B cell (primary cell): ENCODE data around the gene LRRC36. TPM values are rescaled to one million over a fixed set of nuclear protein-coding genes. Genes with fewer than 3 reads are reported as not detected.

Experiments
- ATAC-seq: fragments of 200-7000 bp; cut with Tn5 transposase; one replicate; pipeline ENCODE4 v1.10.0; 2021; ENCODE audit warnings: low read depth, mild to moderate bottlenecking, moderate number of reproducible peaks, moderate library complexity
- CTCF ChIA-PET: fragments of 350-600 bp; sonication (Branson Sonifier 250); formaldehyde crosslinking; loops from one replicate; lab custom pipeline; 2021; ENCODE audit warnings: antibody characterized with exemption, inconsistent platforms; lab: Charles Lee
- POLR2A ChIA-PET: fragments of 350-600 bp; sonication (Branson Sonifier 250); formaldehyde crosslinking; loops from one replicate; lab custom pipeline; 2021; ENCODE audit warnings: antibody characterized with exemption; lab: Charles Lee
- DNase-seq: peaks from one replicate; pipeline ENCODE4 v3.0.0; 2013
- H2AFZ ChIP-seq: 2 replicates; pipeline ENCODE4 v1.6.1; 2012; ENCODE audit warnings: mild to moderate bottlenecking, low read depth, low read length; ENCODE audit not compliant: insufficient read depth, poor library complexity, severe bottlenecking
- H3K27ac ChIP-seq, 2 donors: 1 replicate in 1 of 2; 2 replicates in 1 of 2; pipeline ENCODE4 v1.5.1; 2012 to 2013; ENCODE audit warnings: low read length in 2 of 2, mild to moderate bottlenecking in 2 of 2, moderate library complexity in 1 of 2
- H3K27me3 ChIP-seq, 4 experiments: fragments of 200-600 bp in 1 of 4; sonication (generic) in 1 of 4; replicated peaks in 1 of 4; 1 replicate in 2 of 4; 2 replicates in 2 of 4; pipeline versions ENCODE4 v1.6.1 to v1.7.0; 2013 to 2016; ENCODE audit warnings: low read length in 3 of 4, mild to moderate bottlenecking in 2 of 4, mixed read lengths in 1 of 4, moderate library complexity in 1 of 4; ENCODE audit not compliant: insufficient read depth in 4 of 4, control insufficient read depth in 3 of 4; ENCODE audit errors: control extremely low read depth in 1 of 4
- H3K36me3 ChIP-seq, 2 experiments: replicated peaks in 1 of 2; 1 replicate in 1 of 2; 2 replicates in 1 of 2; pipeline versions ENCODE4 v1.6.1 to v1.7.1; 2013; ENCODE audit warnings: low read length in 1 of 2; ENCODE audit not compliant: insufficient read depth in 2 of 2, control insufficient read depth in 1 of 2; ENCODE audit errors: control extremely low read depth in 1 of 2, extremely low read depth in 1 of 2
- H3K4me1 ChIP-seq, 2 donors: fragments of 200-600 bp in 1 of 2; sonication (generic) in 1 of 2; 1 replicate in 1 of 2; 2 replicates in 1 of 2; pipeline versions ENCODE4 v1.5.1 to v1.6.1; 2013 to 2017; ENCODE audit warnings: low read length in 2 of 2; ENCODE audit not compliant: control insufficient read depth in 2 of 2, insufficient read depth in 2 of 2
- H3K4me2 ChIP-seq: replicated peaks from 2 replicates; pipeline ENCODE3; 2012; ENCODE audit warnings: mild to moderate bottlenecking, low read depth, low read length; ENCODE audit not compliant: poor library complexity, severe bottlenecking
- H3K4me3 ChIP-seq, 5 experiments: fragments of 200-600 bp in 1 of 5; sonication (generic) in 1 of 5; 1 replicate in 3 of 5; 2 replicates in 2 of 5; pipeline versions ENCODE4 v1.5.1 to v1.7.0; 2011 to 2016; ENCODE audit warnings: low read length in 4 of 5, mild to moderate bottlenecking in 4 of 5, low read depth in 2 of 5, control low read depth in 1 of 5, moderate library complexity in 1 of 5; ENCODE audit not compliant: insufficient read depth in 1 of 5; ENCODE audit errors: control extremely low read depth in 1 of 5, extremely low read depth in 1 of 5
- H3K79me2 ChIP-seq: fragments of 200-600 bp; sonication (generic); one replicate; pipeline ENCODE4 v1.6.0; 2016; ENCODE audit warnings: low read length; ENCODE audit not compliant: control insufficient read depth, insufficient read depth
- H3K9ac ChIP-seq: fragments of 200-600 bp; sonication (generic); 2 replicates; pipeline ENCODE4 v1.6.1; 2017; ENCODE audit warnings: mild to moderate bottlenecking, low read length, moderate library complexity
- H3K9me3 ChIP-seq, 3 donors: one replicate each; pipeline versions ENCODE4 v1.6.1 to v1.7.1; 2013; ENCODE audit warnings: low read length in 2 of 3; ENCODE audit not compliant: control insufficient read depth in 2 of 3, insufficient read depth in 1 of 3; ENCODE audit errors: control extremely low read depth in 1 of 3
- H4K20me1 ChIP-seq: 2 replicates; pipeline ENCODE4 v1.6.0; 2012; ENCODE audit warnings: mild to moderate bottlenecking, low read length; ENCODE audit not compliant: insufficient read depth, control insufficient read depth, poor library complexity, severe bottlenecking
- H3K27ac Mint-ChIP-seq: one replicate; pipeline ENCODE4 v1.8.0; 2021; ENCODE audit warnings: mixed read lengths
- H3K27me3 Mint-ChIP-seq: one replicate; pipeline ENCODE4 v1.8.0; 2021; ENCODE audit warnings: mixed read lengths
- H3K4me1 Mint-ChIP-seq: one replicate; pipeline ENCODE4 v1.8.0; 2021; ENCODE audit warnings: mixed read lengths
- H3K4me3 Mint-ChIP-seq: one replicate; pipeline ENCODE4 v1.8.0; 2021; ENCODE audit warnings: mixed read lengths
- H3K9me3 Mint-ChIP-seq: one replicate; pipeline ENCODE4 v1.8.0; 2022; ENCODE audit warnings: mixed read lengths; ENCODE audit not compliant: insufficient read depth
- CTCF ChIP-seq: fragments of 200-600 bp; IDR thresholded peaks from one replicate; pipeline ENCODE4 v1.8.0; 2022; ENCODE audit warnings: antibody characterized with exemption, mild to moderate bottlenecking
- EZH2 ChIP-seq: IDR thresholded peaks from 2 replicates; pipeline ENCODE4 v1.6.1; 2012; ENCODE audit warnings: borderline replicate concordance, low read depth, mild to moderate bottlenecking, moderate library complexity, low read length; ENCODE audit not compliant: insufficient read depth, poor library complexity, severe bottlenecking
- WGBS: methylation state at CpG from one replicate; pipeline ENCODE4 v1.1.5; 2013; ENCODE audit warnings: missing lambda C conversion rate; ENCODE audit not compliant: insufficient coverage; 5-methylcytosine and 5-hydroxymethylcytosine counted together
- intact Hi-C: fragments of 100-400 bp; cut with micrococcal nuclease; formaldehyde crosslinking; loops from one replicate; pipeline ENCODE4 v1.10.0; 2022
- polyA plus RNA-seq: library from polyadenylated mRNA; depleted of rRNA; stranded (reverse); fragments of >200 nt; gene quantifications from 2 replicates; pipeline ENCODE4 v1.2.3, GENCODE V29; 2012
- total RNA-seq, 2 donors: library from RNA; stranded (reverse); fragments of 120-200 nt in 1 of 2; gene quantifications; 1 replicate in 1 of 2; 2 replicates in 1 of 2; pipeline versions ENCODE4 v1.2.3 to v1.2.4, GENCODE V29; 2013 to 2022

Gene LRRC36
- total and polyA plus RNA-seq, 2 donors (not counting 1 experiment from before 2014, with no cell fraction given) = 0.98 TPM; not detected in 1

GRCh38 chr16:67345401-67345800, 18.8 kb downstream of the LRRC36 start:
- intact Hi-C loops = loop anchor here (10.0 kb wide), 1 partner anchor 49 kb away; the partner anchor contains the start of gene TPPP3
- no peak overlapping the region for H2AFZ ChIP-seq
- no peaks in the 10 kb centered on the region for H4K20me1 ChIP-seq
- H3K9me3 ChIP-seq = no peaks in the 10 kb centered on the region
- Mint-ChIP-seq H3K4me3 (no peak overlapping the region), H3K27ac (no peak overlapping the region), H3K9me3 (no peaks in the 10 kb centered on the region), H3K4me1 (no peaks in the 10 kb centered on the region), H3K27me3 (peaks cover 7% of the 10 kb centered on the region)
- H3K27ac ChIP-seq = no peak overlapping the region
- TF ChIP-seq CTCF = no peak
- no peak for TF ChIP-seq EZH2
- H3K4me3 ChIP-seq = no peak overlapping the region
- H3K4me2 ChIP-seq = no peak overlapping the region
- H3K36me3 ChIP-seq = no peaks in the 10 kb centered on the region
- CTCF ChIA-PET = interaction anchor here (1.6 kb wide), 1 partner anchor 119 kb away, joined by 3 read pairs; no protein-coding TSS in a partner anchor
- DNase-seq (no peak), ATAC-seq (no peak)
- POLR2A ChIA-PET = no interaction called here
- 100% methylated on average over 1 of the region's 1 CpG for WGBS
- H3K79me2 ChIP-seq = no peaks in the 10 kb centered on the region
- no peak overlapping the region for H3K9ac ChIP-seq
- H3K27me3 ChIP-seq = no peaks in the 10 kb centered on the region
- no peaks in the 10 kb centered on the region for H3K4me1 ChIP-seq

- DNase-seq (no peak), ATAC-seq (no peak)
- Histone ChIP-seq H3K4me1 (no peaks in the 10 kb centered on the region), H3K27me3 (no peaks in the 10 kb centered on the region), H3K36me3 (no peaks in the 10 kb centered on the region), H3K9ac (no peak overlapping the region), H3K9me3 (no peaks in the 10 kb centered on the region), H3K27ac (no peak overlapping the region), H2AFZ (no peak overlapping the region), H3K79me2 (no peaks in the 10 kb centered on the region), H3K4me3 (no peak overlapping the region), H3K4me2 (no peak overlapping the region), H4K20me1 (no peaks in the 10 kb centered on the region)
- TF ChIP-seq EZH2 (no peak), CTCF (no peak)
- Mint-ChIP-seq H3K9me3 (no peaks in the 10 kb centered on the region), H3K4me1 (no peaks in the 10 kb centered on the region), H3K4me3 (no peak overlapping the region), H3K27ac (no peak overlapping the region), H3K27me3 (peaks cover 7% of the 10 kb centered on the region)
- intact Hi-C loops = loop anchor here (10.0 kb wide), 1 partner anchor 48 kb away; the partner anchor contains the start of gene TPPP3
- POLR2A ChIA-PET = no interaction called here
- CTCF ChIA-PET = interaction anchor here (0.8 to 1.3 kb wide), 5 partner anchors 15 to 85 kb away, joined by 3 to 4 read pairs (median 3); no protein-coding TSS in a partner anchor
- WGBS = no CpG with 5 or more reads among the region's 3 CpGs
Measured at GRCh38 chr16:67346341-67346740, 19.7 kb downstream of the LRRC36 start.
